Measurements from ENCODE around the gene USP15.

DNA sequence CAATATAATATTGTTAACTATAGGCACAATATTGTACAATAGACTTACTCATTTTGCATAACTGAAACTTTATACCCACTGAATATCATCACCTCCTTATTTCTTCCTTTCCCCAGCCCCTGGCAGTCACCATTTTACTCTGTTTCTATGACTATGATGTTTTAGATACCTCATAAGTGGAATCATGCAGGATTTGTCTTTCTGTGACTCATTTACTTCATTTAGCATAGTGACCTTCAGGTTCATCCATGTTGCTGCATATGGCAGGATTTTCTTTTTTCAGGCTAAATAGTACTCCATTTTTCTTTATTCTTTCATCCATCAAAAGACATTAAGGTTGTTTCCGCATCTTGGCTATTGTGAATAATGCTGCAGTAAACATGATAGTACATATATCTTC lies 18.9 kb downstream of the USP15 start:
- TF ChIP-seq, protein P1, sequence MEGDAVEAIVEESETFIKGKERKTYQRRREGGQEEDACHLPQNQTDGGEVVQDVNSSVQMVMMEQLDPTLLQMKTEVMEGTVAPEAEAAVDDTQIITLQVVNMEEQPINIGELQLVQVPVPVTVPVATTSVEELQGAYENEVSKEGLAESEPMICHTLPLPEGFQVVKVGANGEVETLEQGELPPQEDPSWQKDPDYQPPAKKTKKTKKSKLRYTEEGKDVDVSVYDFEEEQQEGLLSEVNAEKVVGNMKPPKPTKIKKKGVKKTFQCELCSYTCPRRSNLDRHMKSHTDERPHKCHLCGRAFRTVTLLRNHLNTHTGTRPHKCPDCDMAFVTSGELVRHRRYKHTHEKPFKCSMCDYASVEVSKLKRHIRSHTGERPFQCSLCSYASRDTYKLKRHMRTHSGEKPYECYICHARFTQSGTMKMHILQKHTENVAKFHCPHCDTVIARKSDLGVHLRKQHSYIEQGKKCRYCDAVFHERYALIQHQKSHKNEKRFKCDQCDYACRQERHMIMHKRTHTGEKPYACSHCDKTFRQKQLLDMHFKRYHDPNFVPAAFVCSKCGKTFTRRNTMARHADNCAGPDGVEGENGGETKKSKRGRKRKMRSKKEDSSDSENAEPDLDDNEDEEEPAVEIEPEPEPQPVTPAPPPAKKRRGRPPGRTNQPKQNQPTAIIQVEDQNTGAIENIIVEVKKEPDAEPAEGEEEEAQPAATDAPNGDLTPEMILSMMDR (conservative IDR thresholded peaks at IDR 0.05), result no peak
- TF ChIP-seq EZH2 (IDR thresholded peaks at IDR 0.05; ENCODE audit: low read depth), result no peak

Data from PC-9 (cell line).